Measurements from ENCODE around the gene PGM1.
"Not testable (repeated sequence)": the region's sequence is repeated elsewhere in the genome, so short reads cannot be mapped to it uniquely, and the experiment has no call there.

The PGM1 gene

DNA sequence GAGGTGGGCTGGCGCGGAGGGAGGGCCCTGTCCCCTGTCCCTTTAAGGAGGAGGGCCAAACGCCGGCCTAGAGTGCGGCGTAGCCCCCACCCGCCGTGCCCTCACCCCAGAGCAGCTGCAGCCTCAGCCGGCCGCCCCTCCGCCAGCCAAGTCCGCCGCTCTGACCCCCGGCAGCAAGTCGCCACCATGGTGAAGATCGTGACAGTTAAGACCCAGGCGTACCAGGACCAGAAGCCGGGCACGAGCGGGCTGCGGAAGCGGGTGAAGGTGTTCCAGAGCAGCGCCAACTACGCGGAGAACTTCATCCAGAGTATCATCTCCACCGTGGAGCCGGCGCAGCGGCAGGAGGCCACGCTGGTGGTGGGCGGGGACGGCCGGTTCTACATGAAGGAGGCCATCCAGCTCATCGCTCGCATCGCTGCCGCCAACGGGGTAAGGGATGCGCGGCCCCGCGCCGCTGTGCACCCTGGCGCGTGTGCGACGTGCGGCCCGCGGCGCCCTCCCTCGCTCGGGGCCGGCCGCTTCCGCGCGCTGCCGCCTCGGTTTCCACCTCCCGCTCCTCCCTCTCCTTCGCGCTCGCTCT, at the start of gene PGM1:
Gene PGM1, plus strand, starts transcription at position 109 of the 583 bp plus-strand sequence. Its CDS starts 78 bp downstream, at position 187.
- DNase-seq (ENCODE audit: low read depth): no peak

- DNase-seq (ENCODE audit: low read depth): no peak
Observed at GRCh38 chr1:63545780-63546179, 47.4 kb upstream of the PGM1 start.

GRCh38 chr1:63547621-63548294, 45.5 kb upstream of the PGM1 start:
- peak; percentile 18 for DNase-seq (ENCODE audit: low read depth)

DNA sequence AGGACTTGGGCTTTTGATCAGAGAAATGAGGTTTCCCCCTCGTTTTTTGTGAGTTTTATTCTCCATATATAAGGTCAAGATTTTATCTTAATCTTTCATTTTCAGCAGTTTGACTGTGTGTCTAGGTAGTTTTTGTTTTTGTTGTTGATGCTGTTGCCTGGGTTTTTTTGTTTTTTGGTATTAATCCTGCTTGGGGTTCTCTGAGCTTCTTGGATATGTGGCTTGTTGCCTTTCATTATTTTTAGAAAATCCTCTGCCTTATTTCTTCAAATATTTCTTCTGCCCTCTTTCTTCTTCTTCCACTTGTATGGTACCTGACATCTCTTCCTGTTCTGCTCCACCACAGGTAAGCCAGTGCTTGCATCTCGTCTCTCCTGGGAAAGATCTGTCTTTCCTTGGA, 44.9 kb upstream of the PGM1 start:
- no peak for DNase-seq (ENCODE audit: low read depth)

GRCh38 chr1:63548877-63549276, 44.3 kb upstream of the PGM1 start:
- DNase-seq (ENCODE audit: low read depth): no peak

- DNase-seq (ENCODE audit: low read depth): no peak
Observed at GRCh38 chr1:63555480-63555879, 37.7 kb upstream of the PGM1 start.

- DNase-seq (ENCODE audit: low read depth): no peak
Observed at GRCh38 chr1:63557365-63557987, 35.7 kb upstream of the PGM1 start.

GRCh38 chr1:63559357-63559756, 33.9 kb upstream of the PGM1 start:
- no peak for DNase-seq (ENCODE audit: low read depth)

GRCh38 chr1:63563745-63564144, 29.5 kb upstream of the PGM1 start:
- no peak for DNase-seq (ENCODE audit: low read depth)

GRCh38 chr1:63569068-63569467, 24.1 kb upstream of the PGM1 start:
- DNase-seq (ENCODE audit: low read depth): no peak

DNA sequence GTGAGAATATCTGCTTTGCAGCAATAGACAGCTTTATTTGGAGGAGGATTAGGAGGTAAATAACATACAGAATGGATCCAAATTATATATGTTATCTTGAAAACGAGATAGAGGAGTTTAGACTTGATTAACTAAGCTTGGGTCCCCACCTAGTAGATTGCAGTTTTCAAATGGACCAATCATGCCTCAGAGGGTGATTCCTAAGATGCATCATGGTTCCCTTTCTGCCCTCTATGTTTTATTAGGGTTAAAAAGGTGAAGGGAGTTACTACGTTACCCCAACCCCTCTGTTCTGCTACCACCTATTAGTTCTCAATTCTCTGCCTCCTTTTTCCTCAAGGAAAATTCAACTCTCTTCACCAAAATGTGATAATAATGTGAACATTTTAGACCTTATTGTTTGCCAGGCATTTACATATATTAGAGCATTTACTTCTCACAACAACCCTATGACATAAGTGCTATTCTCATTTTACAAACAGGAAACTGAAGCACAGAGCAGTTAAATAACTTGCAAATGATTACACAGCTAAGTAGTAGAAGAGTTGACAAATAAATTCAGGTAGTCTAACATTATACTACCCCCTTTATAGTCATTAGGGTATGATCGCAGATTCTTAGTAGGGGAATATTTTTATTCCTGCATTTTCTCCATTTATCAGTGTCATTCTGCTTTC, 23.4 kb upstream of the PGM1 start:
- DNase-seq (ENCODE audit: low read depth): no peak

- DNase-seq (ENCODE audit: low read depth): not testable (repeated sequence)
Observed at GRCh38 chr1:63572686-63573085, 20.5 kb upstream of the PGM1 start.

- DNase-seq (ENCODE audit: low read depth): not testable (repeated sequence)
Observed at GRCh38 chr1:63574203-63574796, 18.9 kb upstream of the PGM1 start.

- no peak for DNase-seq (ENCODE audit: low read depth)
Observed at GRCh38 chr1:63575340-63575826, 17.8 kb upstream of the PGM1 start.

DNA sequence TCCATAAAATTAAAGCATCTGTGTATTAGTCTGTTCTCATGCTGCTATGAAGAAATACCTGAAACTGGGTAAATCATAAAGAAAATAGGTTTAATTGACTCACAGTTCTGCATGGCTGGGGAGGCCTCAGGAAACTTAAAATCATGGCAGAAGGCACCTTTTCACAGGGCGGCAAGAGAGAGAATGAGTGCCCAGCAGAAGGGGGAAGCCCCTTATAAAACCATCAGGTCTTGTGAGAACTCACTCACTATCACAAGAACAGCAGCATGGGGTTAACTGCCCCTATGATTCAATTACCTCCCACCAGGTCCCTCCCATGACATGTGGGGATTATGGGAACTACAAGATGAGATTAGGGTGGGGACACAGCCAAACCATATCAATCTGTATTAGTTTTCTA, 6.9 kb upstream of the PGM1 start:
- not testable (repeated sequence) for DNase-seq (ENCODE audit: low read depth)

GRCh38 chr1:63590166-63590560, 3.0 kb upstream of the PGM1 start:
- no peak for DNase-seq (ENCODE audit: low read depth)

GRCh38 chr1:63592536-63593302, 492 bp upstream of the PGM1 start:
- DNase-seq (ENCODE audit: low read depth): no peak

DNA sequence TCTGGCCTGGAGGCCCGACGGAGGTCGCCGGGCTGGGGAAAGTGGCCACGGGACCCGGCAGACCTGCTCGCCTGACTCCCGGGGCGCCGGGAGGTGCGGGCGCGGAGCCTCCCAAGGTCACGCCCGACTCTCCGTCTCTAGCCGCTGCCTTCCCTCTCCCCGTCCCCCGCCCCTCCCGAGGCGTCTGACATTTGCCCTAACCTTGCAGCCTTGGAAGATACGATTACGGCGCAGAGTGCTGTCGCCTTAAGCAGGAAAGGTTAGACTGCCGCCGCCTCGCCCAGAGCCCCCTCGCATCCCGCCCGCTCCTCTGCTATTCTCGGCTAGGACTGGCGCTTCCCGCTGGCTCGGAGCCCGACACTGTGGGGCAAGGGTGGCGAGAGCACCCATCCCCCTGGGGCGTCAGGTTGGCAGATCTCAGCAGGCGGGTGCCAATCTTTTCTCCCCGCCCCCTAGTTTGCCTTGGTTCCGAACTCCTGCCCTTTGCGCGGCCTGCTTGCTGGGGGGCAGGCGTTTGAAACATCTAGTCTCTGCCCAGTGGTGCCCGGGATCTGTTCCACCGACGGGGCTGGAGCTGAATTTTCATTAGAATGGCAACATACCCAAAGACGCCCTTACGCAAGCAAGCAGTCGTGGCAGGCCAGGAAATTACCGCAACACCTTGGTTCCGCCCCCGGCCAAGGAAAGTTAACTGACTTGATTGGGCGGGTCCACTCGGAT, 835 bp downstream of the PGM1 start:
- DNase-seq (ENCODE audit: low read depth): no peak

DNA sequence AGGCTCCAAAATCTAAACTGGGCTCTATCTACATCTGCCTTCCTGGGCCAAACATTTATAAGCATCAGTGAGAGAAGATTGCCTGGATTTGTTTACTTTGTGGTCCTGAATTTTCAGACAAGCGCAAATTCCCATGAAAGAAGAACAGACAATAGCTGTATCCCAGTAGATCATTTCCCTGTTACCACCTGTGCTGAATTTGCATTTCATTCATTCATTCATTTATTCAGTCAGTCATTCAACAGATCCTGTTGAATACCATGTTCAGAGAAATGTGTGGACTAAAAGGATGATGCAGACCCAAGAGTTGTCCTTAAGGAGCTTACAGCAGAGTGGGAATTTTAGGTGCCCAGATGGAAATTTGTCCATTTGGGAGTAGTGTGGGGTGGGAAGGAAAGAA, 2.2 kb downstream of the PGM1 start:
- DNase-seq (ENCODE audit: low read depth): no peak

GRCh38 chr1:63599799-63600198, 6.6 kb downstream of the PGM1 start:
- DNase-seq (ENCODE audit: low read depth): no peak

DNA sequence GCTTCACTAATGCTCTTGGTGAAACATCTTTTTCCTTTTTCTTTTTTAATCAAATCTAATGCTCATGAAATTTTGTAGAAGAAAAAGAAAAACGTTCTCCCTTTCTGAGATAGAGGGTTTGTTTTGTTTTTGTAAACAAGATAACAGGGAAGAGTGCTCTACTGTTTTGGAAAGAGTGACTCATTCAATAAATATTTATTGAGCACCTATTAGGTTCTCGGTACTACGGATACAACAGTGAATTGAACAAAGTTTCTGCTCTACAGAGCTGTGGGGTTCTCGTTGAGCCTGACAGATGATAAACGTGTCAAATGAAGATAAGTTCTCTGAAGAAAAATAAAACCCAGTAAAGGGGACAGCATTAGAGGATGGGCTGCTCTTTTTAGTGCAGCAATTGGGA, 7.0 kb downstream of the PGM1 start:
- DNase-seq (ENCODE audit: low read depth): no peak

All from GM04503 (cell line).